ENCODE measurements around the gene GRAP2. TPM values are rescaled to one million over a fixed set of nuclear protein-coding genes. Genes with fewer than 3 reads are reported as not detected.
A peak's percentile ranks its signal among the peaks of the same experiment; 100 is the strongest.

GRAP2 gene
- total and polyA plus RNA-seq, 10 of the 15 experiments (the other 5 are each of a cell fraction or from before 2014, with no cell fraction given): 3.3 to 79.1 (median 59.6) TPM

DNA sequence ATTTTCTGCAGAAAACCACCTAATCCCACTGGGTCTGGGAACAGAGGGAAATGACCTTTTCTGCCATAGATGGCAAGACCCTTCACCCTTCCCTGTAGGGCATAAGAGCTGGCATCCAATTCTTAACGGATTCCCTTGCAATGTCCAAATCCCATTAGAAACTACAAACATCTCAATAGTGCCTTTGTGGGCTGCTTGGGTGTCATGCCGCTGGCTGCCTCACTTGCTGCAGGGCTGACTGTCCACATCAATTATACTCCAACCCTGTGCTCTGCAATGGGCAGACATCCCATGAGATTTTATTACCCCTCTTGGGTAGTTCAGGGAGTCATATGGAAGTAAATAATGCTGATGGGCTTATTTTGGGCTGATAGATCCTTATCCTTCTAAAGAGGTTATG, 7.3 kb downstream of the GRAP2 start:
- WGBS (ENCODE audit: insufficient coverage, insufficient replicate concordance, low lambda C conversion rate, missing lambda C conversion rate): 88% methylated on average over 2 of the region's 2 CpGs
- in situ Hi-C loops (cut with MboI) (no loop called here), intact Hi-C loops (cut with micrococcal nuclease; ENCODE audit: unreplicated experiment) (loop anchor here (2.0 kb wide), 1 partner anchor 83 kb away; no protein-coding TSS in a partner anchor)
- peak overlapping the region; percentile 71 for H3K27ac ChIP-seq (ENCODE audit: control insufficient read depth, insufficient read depth)
- no peaks in the 10 kb centered on the region for H4K20me1 ChIP-seq (ENCODE audit: control insufficient read depth, insufficient read depth)
- H3K4me3 ChIP-seq: peak overlapping the region; percentile 42
- H2AFZ ChIP-seq (ENCODE audit: control insufficient read depth, low read depth, low read length): no peak overlapping the region
- peak overlapping the region; percentile 37 for H3K9ac ChIP-seq (ENCODE audit: control insufficient read depth, insufficient read depth, low read length)
- POLR2A ChIA-PET: interaction anchor here (1.3 to 5.2 kb wide), 9 partner anchors 7 to 114 kb away, joined by 3 to 43 read pairs (median 5); partner anchors contain the start of gene GRAP2
- peaks cover 96% of the 10 kb centered on the region for H3K79me2 ChIP-seq (ENCODE audit: control insufficient read depth, insufficient read depth, low read length)
- RAD21 ChIA-PET (ENCODE audit: unreplicated experiment): interaction anchor here (0.7 to 7.5 kb wide), 6 partner anchors 9 to 36 kb away, joined by 3 to 91 read pairs (median 6); partner anchors contain the start of gene GRAP2
- peak overlapping the region; percentile 52 for H3K4me2 ChIP-seq (ENCODE audit: control insufficient read depth, insufficient read depth)
- ATAC-seq: peak; percentile 16
- TF ChIP-seq RUNX3 (IDR thresholded peaks at IDR 0.05; ENCODE audit: low read length) (0 out of 2 replicates have a peak, but pooled peaks have one; percentile 24), ESRRA (IDR thresholded peaks at IDR 0.05; ENCODE audit: low read length) (no peak)
- CTCF ChIA-PET: interaction anchor here (0.8 to 3.5 kb wide), 6 partner anchors 9 to 379 kb away, joined by 3 to 20 read pairs (median 3); partner anchors contain the start of gene GRAP2
- SMC1A ChIA-PET (ENCODE audit: uncharacterized antibody, unreplicated experiment): interaction anchor here (1.2 to 11.1 kb wide), 14 partner anchors 10 to 136 kb away, joined by 3 to 108 read pairs (median 5); partner anchors contain the start of gene GRAP2
- H3K4me1 ChIP-seq (ENCODE audit: control insufficient read depth, insufficient read depth, low read length): peaks cover 35% of the 10 kb centered on the region
- H3K27me3 ChIP-seq (replicated peaks in 1 of 2; ENCODE audit: control insufficient read depth in 2 of 2, insufficient read depth in 2 of 2, low read length in 1 of 2): no peaks in the 10 kb centered on the region
- H3K9me3 ChIP-seq (replicated peaks; ENCODE audit: control insufficient read depth, insufficient read depth, low read length): no peaks in the 10 kb centered on the region; the same call in 2 of the 3 replicates
- FAIRE-seq: no peak
- DNase-seq (ENCODE audit: low read depth, low spot score): no peak
- BruUV-seq (replicated peaks): no TSS peak
- 0 out of 4 replicates have a peak, but pooled peaks cover 0 to 6% of the 10 kb centered on the region in 2 experiments for H3K36me3 ChIP-seq (ENCODE audit: control insufficient read depth in 2 of 2, insufficient read depth in 2 of 2, low read length in 1 of 2)

DNA sequence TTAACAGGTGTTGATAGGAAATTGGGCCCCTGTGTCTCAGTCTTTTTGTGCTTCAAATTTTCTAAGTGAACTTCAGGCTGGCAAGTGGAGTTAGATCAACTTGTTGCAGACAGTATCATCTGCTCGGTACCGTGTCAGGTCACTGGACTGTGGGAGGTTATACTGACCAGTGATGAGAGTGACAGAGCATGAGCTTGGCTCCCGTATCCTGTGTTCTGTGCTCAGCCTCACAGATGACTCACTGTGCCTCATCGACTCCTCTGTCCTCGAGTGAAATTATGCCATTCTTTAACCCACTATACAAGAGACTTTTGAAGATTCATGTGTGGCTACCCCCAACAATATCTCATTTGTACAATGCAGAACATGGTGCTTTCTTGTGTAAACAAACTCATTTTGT, 7.9 kb downstream of the GRAP2 start:
- peak overlapping the region; percentile 71 for H3K27ac ChIP-seq (ENCODE audit: control insufficient read depth, insufficient read depth)
- POLR2A ChIA-PET: interaction anchor here (0.8 to 5.2 kb wide), 12 partner anchors 8 to 113 kb away, joined by 3 to 43 read pairs (median 4); partner anchors contain the start of gene GRAP2
- ATAC-seq (peak; percentile 64), DNase-seq (ENCODE audit: low read depth, low spot score) (no peak), FAIRE-seq (peak; percentile 13)
- peak overlapping the region; percentile 37 for H3K9ac ChIP-seq (ENCODE audit: control insufficient read depth, insufficient read depth, low read length)
- H3K79me2 ChIP-seq (ENCODE audit: control insufficient read depth, insufficient read depth, low read length): peaks cover 96% of the 10 kb centered on the region
- peaks cover 35% of the 10 kb centered on the region for H3K4me1 ChIP-seq (ENCODE audit: control insufficient read depth, insufficient read depth, low read length)
- in situ Hi-C loops (cut with MboI): no loop called here
- SMC1A ChIA-PET (ENCODE audit: uncharacterized antibody, unreplicated experiment): interaction anchor here (0.5 to 11.1 kb wide), 17 partner anchors 10 to 436 kb away, joined by 3 to 108 read pairs (median 4); partner anchors contain the start of gene GRAP2
- RAD21 ChIA-PET (ENCODE audit: unreplicated experiment): interaction anchor here (1.0 to 7.5 kb wide), 9 partner anchors 10 to 439 kb away, joined by 3 to 91 read pairs (median 4); partner anchors contain the start of gene GRAP2
- TF ChIP-seq, protein P1, sequence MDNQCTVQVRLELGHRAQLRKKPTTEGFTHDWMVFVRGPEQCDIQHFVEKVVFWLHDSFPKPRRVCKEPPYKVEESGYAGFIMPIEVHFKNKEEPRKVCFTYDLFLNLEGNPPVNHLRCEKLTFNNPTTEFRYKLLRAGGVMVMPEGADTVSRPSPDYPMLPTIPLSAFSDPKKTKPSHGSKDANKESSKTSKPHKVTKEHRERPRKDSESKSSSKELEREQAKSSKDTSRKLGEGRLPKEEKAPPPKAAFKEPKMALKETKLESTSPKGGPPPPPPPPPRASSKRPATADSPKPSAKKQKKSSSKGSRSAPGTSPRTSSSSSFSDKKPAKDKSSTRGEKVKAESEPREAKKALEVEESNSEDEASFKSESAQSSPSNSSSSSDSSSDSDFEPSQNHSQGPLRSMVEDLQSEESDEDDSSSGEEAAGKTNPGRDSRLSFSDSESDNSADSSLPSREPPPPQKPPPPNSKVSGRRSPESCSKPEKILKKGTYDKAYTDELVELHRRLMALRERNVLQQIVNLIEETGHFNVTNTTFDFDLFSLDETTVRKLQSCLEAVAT (IDR thresholded peaks at IDR 0.05): peak; percentile 86
- TF ChIP-seq STAT3 (IDR thresholded peaks at IDR 0.05; ENCODE audit: low read depth, low read length): no peak
- TF ChIP-seq, protein P2, sequence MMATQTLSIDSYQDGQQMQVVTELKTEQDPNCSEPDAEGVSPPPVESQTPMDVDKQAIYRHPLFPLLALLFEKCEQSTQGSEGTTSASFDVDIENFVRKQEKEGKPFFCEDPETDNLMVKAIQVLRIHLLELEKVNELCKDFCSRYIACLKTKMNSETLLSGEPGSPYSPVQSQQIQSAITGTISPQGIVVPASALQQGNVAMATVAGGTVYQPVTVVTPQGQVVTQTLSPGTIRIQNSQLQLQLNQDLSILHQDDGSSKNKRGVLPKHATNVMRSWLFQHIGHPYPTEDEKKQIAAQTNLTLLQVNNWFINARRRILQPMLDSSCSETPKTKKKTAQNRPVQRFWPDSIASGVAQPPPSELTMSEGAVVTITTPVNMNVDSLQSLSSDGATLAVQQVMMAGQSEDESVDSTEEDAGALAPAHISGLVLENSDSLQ (IDR thresholded peaks at IDR 0.05): peak; percentile 74
- TF ChIP-seq ESRRA (IDR thresholded peaks at IDR 0.05; ENCODE audit: low read length): no peak
- TF ChIP-seq CBFB (IDR thresholded peaks at IDR 0.05; ENCODE audit: low read depth): no peak
- no peak for TF ChIP-seq NFIC (IDR thresholded peaks at IDR 0.05; ENCODE audit: low read depth, low read length)
- peak in 1 of 2 experiments; percentile 17; a peak in 1 of 4 replicates for TF ChIP-seq BHLHE40 (IDR thresholded peaks at IDR 0.05; ENCODE audit: borderline replicate concordance in 1 of 2, low read depth in 2 of 2, low read length in 1 of 2)
- no peak for TF ChIP-seq MTA3 (IDR thresholded peaks at IDR 0.05; ENCODE audit: borderline replicate concordance, low read length)
- no peak for TF ChIP-seq SUZ12 (IDR thresholded peaks at IDR 0.05; ENCODE audit: unreplicated experiment)
- no peaks in the 10 kb centered on the region; the same call in 2 of the 3 replicates for H3K9me3 ChIP-seq (replicated peaks; ENCODE audit: control insufficient read depth, insufficient read depth, low read length)
- WGBS (ENCODE audit: insufficient coverage, insufficient replicate concordance, low lambda C conversion rate, missing lambda C conversion rate): 58% methylated on average over 5 of the region's 5 CpGs
- peak overlapping the region; percentile 42 for H3K4me3 ChIP-seq
- intact Hi-C loops (cut with micrococcal nuclease; ENCODE audit: unreplicated experiment): loop anchor here (2.0 kb wide), 1 partner anchor 84 kb away; no protein-coding TSS in a partner anchor
- no peaks in the 10 kb centered on the region for H3K27me3 ChIP-seq (replicated peaks in 1 of 2; ENCODE audit: control insufficient read depth in 2 of 2, insufficient read depth in 2 of 2, low read length in 1 of 2)
- peaks cover 1 to 6% of the 10 kb centered on the region in 2 experiments; a peak in 1 of 4 replicates for H3K36me3 ChIP-seq (ENCODE audit: control insufficient read depth in 2 of 2, insufficient read depth in 2 of 2, low read length in 1 of 2)
- peak overlapping the region; percentile 52 for H3K4me2 ChIP-seq (ENCODE audit: control insufficient read depth, insufficient read depth)
- CTCF ChIA-PET: interaction anchor here (1.1 to 3.5 kb wide), 8 partner anchors 9 to 116 kb away, joined by 3 to 20 read pairs (median 3); partner anchors contain the start of gene GRAP2
- no peaks in the 10 kb centered on the region for H4K20me1 ChIP-seq (ENCODE audit: control insufficient read depth, insufficient read depth)
- no TSS peak for BruUV-seq (replicated peaks)
- no peak overlapping the region for H2AFZ ChIP-seq (ENCODE audit: control insufficient read depth, low read depth, low read length)
